Measurements from ENCODE around the gene ATP6V0D1. TPM values are rescaled to one million over a fixed set of nuclear protein-coding genes. Genes with fewer than 3 reads are reported as not detected.

ATP6V0D1 gene
- polyA plus RNA-seq, 2 of the 4 experiments (the other 2 are of a cell fraction): 45.7 to 103 TPM

GRCh38 chr16:67395458-67396158, 85.3 kb downstream of the ATP6V0D1 start:
- Histone ChIP-seq H3K9me3 (no peaks in the 10 kb centered on the region), H3K4me3 (no peak overlapping the region), H3K4me1 (peaks cover 15% of the 10 kb centered on the region), H3K27ac (peak overlapping the region; percentile 28 to 68; a peak in 3 of 6 replicates), H3K4me2 (peak overlapping the region; percentile 66)
- no peak for FAIRE-seq
- ATAC-seq: no peak; a peak in 1 of 6 replicates
- ChIA-PET POLR2A (interaction anchor here (0.8 kb wide), 1 partner anchor 69 kb away, joined by 3 read pairs; the partner anchor contains the start of genes KCTD19 and LRRC36), CTCF (interaction anchor here (0.9 to 2.6 kb wide), 6 partner anchors 11 to 135 kb away, joined by 3 to 10 read pairs (median 4); partner anchors contain the start of genes KCTD19 and LRRC36)
- 82% methylated on average over 9 of the region's 13 CpGs for WGBS (ENCODE audit: missing lambda C conversion rate)
- TF ChIP-seq POLR2A (IDR thresholded peaks at IDR 0.05; ENCODE audit: low read length) (no peak), MAFK (IDR thresholded peaks at IDR 0.05; ENCODE audit: partially characterized antibody) (no peak), CBX2 (IDR thresholded peaks at IDR 0.05; ENCODE audit: borderline replicate concordance, low read depth) (no peak), RAD21 (conservative IDR thresholded peaks at IDR 0.05 in 1 of 2, IDR thresholded peaks at IDR 0.05 in 1 of 2) (no peak), CHD2 (IDR thresholded peaks at IDR 0.05; ENCODE audit: low read length, partially characterized antibody) (no peak), ZSCAN20 (CRISPR knock-in tag; IDR thresholded peaks at IDR 0.05) (no peak), ESRRA (IDR thresholded peaks at IDR 0.05; ENCODE audit: borderline replicate concordance, low read length) (no peak), EHMT2 (IDR thresholded peaks at IDR 0.05; ENCODE audit: low read depth) (no peak)
- no peak for DNase-seq (ENCODE audit: low read depth in 1 of 2, low spot score in 1 of 2)

DNA sequence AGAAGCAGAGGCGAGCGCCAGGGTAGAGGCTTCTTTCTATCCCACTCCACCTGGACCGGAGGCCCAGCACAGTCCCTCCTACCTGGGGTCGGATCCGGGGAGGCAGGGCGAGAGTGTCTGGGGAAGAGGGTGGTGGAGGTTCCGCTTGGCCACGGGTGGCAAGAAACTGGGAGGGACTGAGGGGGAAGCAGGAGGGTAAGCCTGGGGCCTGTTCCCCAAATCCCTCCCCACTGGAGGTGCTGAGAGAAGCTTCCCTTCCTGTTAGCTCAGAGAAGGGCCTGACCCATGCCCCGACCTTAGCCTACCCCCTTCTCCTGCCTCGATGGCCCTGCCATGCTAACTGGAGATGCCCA, 85.9 kb downstream of the ATP6V0D1 start:
- ATAC-seq: no peak
- TF ChIP-seq SREBF2 (IDR thresholded peaks at IDR 0.05) (no peak), SMC3 (IDR thresholded peaks at IDR 0.05) (no peak), RFX5 (IDR thresholded peaks at IDR 0.05) (no peak)
- no peak overlapping the region for H3K4me3 ChIP-seq
- CTCF ChIA-PET: interaction anchor here (1.3 to 2.6 kb wide), 4 partner anchors 21 to 135 kb away, joined by 3 to 10 read pairs (median 6); partner anchors contain the start of genes KCTD19 and LRRC36
- no peaks in the 10 kb centered on the region for H3K9me3 ChIP-seq
- H3K4me1 ChIP-seq: peaks cover 15% of the 10 kb centered on the region
- DNase-seq (ENCODE audit: low read depth in 1 of 2, low spot score in 1 of 2): no peak
- H3K27ac ChIP-seq: peak overlapping the region in 1 of 2 experiments; percentile 68; a peak in 2 of 6 replicates
- FAIRE-seq: no peak
- H3K4me2 ChIP-seq: no peak overlapping the region
- 81% methylated on average over 10 of the region's 10 CpGs for WGBS (ENCODE audit: missing lambda C conversion rate)
- POLR2A ChIA-PET: interaction anchor here (0.8 kb wide), 1 partner anchor 68 kb away, joined by 3 read pairs; the partner anchor contains the start of genes KCTD19 and LRRC36

GRCh38 chr16:67394155-67395104, 86.5 kb downstream of the ATP6V0D1 start:
- ChIA-PET POLR2A (no interaction called here), CTCF (interaction anchor here (0.8 to 3.1 kb wide), 11 partner anchors 11 to 134 kb away, joined by 3 to 20 read pairs (median 4); partner anchors contain the start of genes KCTD19 and LRRC36)
- peak overlapping the region; percentile 92; the same call in 2 of the 3 replicates for H3K4me2 ChIP-seq
- H3K4me1 ChIP-seq: peaks cover 15% of the 10 kb centered on the region
- H3K27ac ChIP-seq: peak overlapping the region in 1 of 2 experiments; percentile 75; a peak in 3 of 6 replicates
- FAIRE-seq: no peak
- no peak for ATAC-seq
- TF ChIP-seq CBX8 (IDR thresholded peaks at IDR 0.05) (no peak), CHD2 (IDR thresholded peaks at IDR 0.05; ENCODE audit: low read length, partially characterized antibody) (no peak), ZSCAN20 (CRISPR knock-in tag; IDR thresholded peaks at IDR 0.05) (no peak), BHLHE40 (IDR thresholded peaks at IDR 0.05; ENCODE audit: low read depth, low read length) (no peak), FOXS1 (CRISPR knock-in tag; IDR thresholded peaks at IDR 0.05) (no peak), SREBF2 (IDR thresholded peaks at IDR 0.05) (no peak), BCL3 (IDR thresholded peaks at IDR 0.05) (no peak), CBX2 (IDR thresholded peaks at IDR 0.05; ENCODE audit: borderline replicate concordance, low read depth) (no peak)
- TF ChIP-seq, protein P1, sequence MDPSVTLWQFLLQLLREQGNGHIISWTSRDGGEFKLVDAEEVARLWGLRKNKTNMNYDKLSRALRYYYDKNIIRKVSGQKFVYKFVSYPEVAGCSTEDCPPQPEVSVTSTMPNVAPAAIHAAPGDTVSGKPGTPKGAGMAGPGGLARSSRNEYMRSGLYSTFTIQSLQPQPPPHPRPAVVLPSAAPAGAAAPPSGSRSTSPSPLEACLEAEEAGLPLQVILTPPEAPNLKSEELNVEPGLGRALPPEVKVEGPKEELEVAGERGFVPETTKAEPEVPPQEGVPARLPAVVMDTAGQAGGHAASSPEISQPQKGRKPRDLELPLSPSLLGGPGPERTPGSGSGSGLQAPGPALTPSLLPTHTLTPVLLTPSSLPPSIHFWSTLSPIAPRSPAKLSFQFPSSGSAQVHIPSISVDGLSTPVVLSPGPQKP (IDR thresholded peaks at IDR 0.05; ENCODE audit: low read depth, low read length): no peak
- no peak overlapping the region for H3K4me3 ChIP-seq
- WGBS (ENCODE audit: missing lambda C conversion rate): 93% methylated on average over 68 of the region's 88 CpGs
- H3K9me3 ChIP-seq: no peaks in the 10 kb centered on the region
- no peak for DNase-seq (ENCODE audit: low read depth in 1 of 2, low spot score in 1 of 2)
